ENCODE measurements around the gene CALHM5. TPM values are rescaled to one million over a fixed set of nuclear protein-coding genes. Genes with fewer than 3 reads are reported as not detected.

The CALHM5 gene
- total RNA-seq, 1 donor from 2014 or later: 0.46 TPM

GRCh38 chr6:116518621-116519368 is 7.4 kb downstream of the CALHM5 start:
- no peak for DNase-seq (ENCODE audit: extremely low spot score, unreplicated experiment)
- Mint-ChIP-seq H3K9me3 (no peaks in the 10 kb centered on the region), H3K27me3 (peaks cover 4% of the 10 kb centered on the region), H3K4me3 (no peak overlapping the region), H3K27ac (no peak overlapping the region), H3K36me3 (no peaks in the 10 kb centered on the region), H3K4me1 (ENCODE audit: unreplicated experiment) (peaks cover 12% of the 10 kb centered on the region)
- TF ChIP-seq CTCF (conservative IDR thresholded peaks at IDR 0.05): no peak

- Mint-ChIP-seq H3K27ac (no peak overlapping the region), H3K36me3 (no peaks in the 10 kb centered on the region), H3K9me3 (no peaks in the 10 kb centered on the region), H3K27me3 (peaks cover 4% of the 10 kb centered on the region), H3K4me1 (ENCODE audit: unreplicated experiment) (peaks cover 15% of the 10 kb centered on the region), H3K4me3 (no peak overlapping the region)
- no peak for DNase-seq (ENCODE audit: extremely low spot score, unreplicated experiment)
- no peak for TF ChIP-seq CTCF (conservative IDR thresholded peaks at IDR 0.05)
Observed at GRCh38 chr6:116522896-116523295, 11.5 kb downstream of the CALHM5 start.

- no peaks in the 10 kb centered on the region for H3K9me3 Mint-ChIP-seq
- no peak overlapping the region for H3K4me3 Mint-ChIP-seq
- TF ChIP-seq CTCF (conservative IDR thresholded peaks at IDR 0.05): no peak
- peaks cover 10% of the 10 kb centered on the region for H3K4me1 Mint-ChIP-seq (ENCODE audit: unreplicated experiment)
- no peak for DNase-seq (ENCODE audit: extremely low spot score, unreplicated experiment)
- no peaks in the 10 kb centered on the region for H3K36me3 Mint-ChIP-seq
- no peaks in the 10 kb centered on the region for H3K27me3 Mint-ChIP-seq
- H3K27ac Mint-ChIP-seq: no peak overlapping the region
Observed at GRCh38 chr6:116524236-116524635, 12.8 kb downstream of the CALHM5 start.

GRCh38 chr6:116528133-116528532 is 16.7 kb downstream of the CALHM5 start:
- Mint-ChIP-seq H3K4me1 (ENCODE audit: unreplicated experiment) (peaks cover 39% of the 10 kb centered on the region), H3K27ac (no peak overlapping the region), H3K36me3 (no peaks in the 10 kb centered on the region), H3K4me3 (no peak overlapping the region), H3K9me3 (no peaks in the 10 kb centered on the region), H3K27me3 (peaks cover 7% of the 10 kb centered on the region)
- no peak for DNase-seq (ENCODE audit: extremely low spot score, unreplicated experiment)
- peak; percentile 17 for TF ChIP-seq CTCF (conservative IDR thresholded peaks at IDR 0.05)

GRCh38 chr6:116528780-116529179 is 17.3 kb downstream of the CALHM5 start:
- peak overlapping the region; percentile 19 for H3K27ac Mint-ChIP-seq
- no peak for DNase-seq (ENCODE audit: extremely low spot score, unreplicated experiment)
- H3K27me3 Mint-ChIP-seq: peaks cover 9% of the 10 kb centered on the region
- TF ChIP-seq CTCF (conservative IDR thresholded peaks at IDR 0.05): no peak
- peak overlapping the region; percentile 11 for H3K4me3 Mint-ChIP-seq
- peaks cover 45% of the 10 kb centered on the region for H3K4me1 Mint-ChIP-seq (ENCODE audit: unreplicated experiment)
- H3K9me3 Mint-ChIP-seq: no peaks in the 10 kb centered on the region
- H3K36me3 Mint-ChIP-seq: no peaks in the 10 kb centered on the region
